Stimulated activated CD4-positive, alpha-beta T cell treated with anti-CD3 and anti-CD28 coated beads, Interleukin-4, amount 100 ng/mL, for 48 hours (primary cell): ENCODE results near the gene TREML2.

Source experiments
- DNase-seq, 2 donors: peaks; one replicate each; pipeline ENCODE4 v3.0.0-alpha.2; 2020; ENCODE audit warnings: low read depth in 2 of 2

TREML2 gene

GRCh38 chr6:41150671-41151070, 50.3 kb downstream of the TREML2 start:
- DNase-seq = no peak

- no peak for DNase-seq
These were observed 53.0 kb downstream of the TREML2 start for GRCh38 chr6:41147917-41148316.
